C1 segment of cervical spinal cord (tissue), 14 donors: ENCODE results near the gene SERPINI2.

Source experiments
- DNase-seq, 14 donors: peaks; one replicate each; lab custom pipeline; 2025; lab: John Stamatoyannopoulos, UW

Gene SERPINI2

GRCh38 chr3:167473863-167474262 is at the start of gene SERPINI2:
TSS of gene SERPINI2 (minus strand) at chr3:167474042. CDS start at chr3:167471834, 2,208 bp downstream.
- DNase-seq, result no peak

- no peak for DNase-seq
Observed at GRCh38 chr3:167521006-167521355, 47.1 kb upstream of the SERPINI2 start.

- DNase-seq, result no peak
Observed at GRCh38 chr3:167520266-167521005, 46.6 kb upstream of the SERPINI2 start.

- DNase-seq, result no peak
Observed at GRCh38 chr3:167507954-167508353, 34.1 kb upstream of the SERPINI2 start.

GRCh38 chr3:167502401-167502800 is 28.6 kb upstream of the SERPINI2 start:
- no peak for DNase-seq

GRCh38 chr3:167501941-167502340 is 28.1 kb upstream of the SERPINI2 start:
- DNase-seq, result no peak

GRCh38 chr3:167497903-167498302 is 24.1 kb upstream of the SERPINI2 start:
- no peak for DNase-seq

- no peak for DNase-seq
Observed at GRCh38 chr3:167493244-167493643, 19.4 kb upstream of the SERPINI2 start.

GRCh38 chr3:167491621-167492020 is 17.8 kb upstream of the SERPINI2 start:
- no peak for DNase-seq

- DNase-seq, result no peak
Observed at GRCh38 chr3:167489571-167489970, 15.7 kb upstream of the SERPINI2 start.

- no peak for DNase-seq
Observed at GRCh38 chr3:167487556-167487955, 13.7 kb upstream of the SERPINI2 start.

- DNase-seq, result no peak
Observed at GRCh38 chr3:167484551-167484950, 10.7 kb upstream of the SERPINI2 start.

- DNase-seq, result no peak
Observed at GRCh38 chr3:167483708-167484475, 10.1 kb upstream of the SERPINI2 start.

- no peak for DNase-seq
Observed at GRCh38 chr3:167481164-167481563, 7.3 kb upstream of the SERPINI2 start.

GRCh38 chr3:167480748-167481147 is 6.9 kb upstream of the SERPINI2 start:
- DNase-seq, result no peak

- no peak for DNase-seq
Observed at GRCh38 chr3:167469381-167469780, 4.5 kb downstream of the SERPINI2 start.

- DNase-seq, result no peak
Observed at GRCh38 chr3:167467848-167468611, 5.8 kb downstream of the SERPINI2 start.

- no peak for DNase-seq
Observed at GRCh38 chr3:167466966-167467365, 6.9 kb downstream of the SERPINI2 start.

GRCh38 chr3:167456157-167456799 is 17.6 kb downstream of the SERPINI2 start:
- DNase-seq, result no peak

- no peak for DNase-seq
Observed at GRCh38 chr3:167453815-167454214, 20.0 kb downstream of the SERPINI2 start.

- no peak for DNase-seq
Observed at GRCh38 chr3:167451282-167451681, 22.6 kb downstream of the SERPINI2 start.

- DNase-seq, result no peak
Observed at GRCh38 chr3:167450675-167451074, 23.2 kb downstream of the SERPINI2 start.
